ENCODE measurements around the gene SLC22A23.

Gene SLC22A23

GRCh38 chr6:3405679-3406078 is 51.2 kb downstream of the SLC22A23 start:
- no peak for DNase-seq (ENCODE audit: low read depth in 2 of 2)

GRCh38 chr6:3405182-3405518 is 51.7 kb downstream of the SLC22A23 start:
- DNase-seq (ENCODE audit: low read depth in 2 of 2): no peak

GRCh38 chr6:3403238-3404173 is 53.3 kb downstream of the SLC22A23 start:
- no peak for DNase-seq (ENCODE audit: low read depth in 2 of 2)

- no peak for DNase-seq (ENCODE audit: low read depth in 2 of 2)
Observed at GRCh38 chr6:3402310-3403237, 54.3 kb downstream of the SLC22A23 start.

- no peak for DNase-seq (ENCODE audit: low read depth in 2 of 2)
Observed at GRCh38 chr6:3400162-3400561, 56.7 kb downstream of the SLC22A23 start.

GRCh38 chr6:3398755-3399696 is 57.8 kb downstream of the SLC22A23 start:
- DNase-seq (ENCODE audit: low read depth in 2 of 2): no peak

GRCh38 chr6:3398165-3398562 is 58.7 kb downstream of the SLC22A23 start:
- DNase-seq (ENCODE audit: low read depth in 2 of 2): no peak

GRCh38 chr6:3397229-3398164 is 59.4 kb downstream of the SLC22A23 start:
- no peak for DNase-seq (ENCODE audit: low read depth in 2 of 2)

- no peak for DNase-seq (ENCODE audit: low read depth in 2 of 2)
Observed at GRCh38 chr6:3396503-3397180, 60.2 kb downstream of the SLC22A23 start.

- DNase-seq (ENCODE audit: low read depth in 2 of 2): no peak
Observed at GRCh38 chr6:3394671-3395070, 62.2 kb downstream of the SLC22A23 start.

- no peak for DNase-seq (ENCODE audit: low read depth in 2 of 2)
Observed at GRCh38 chr6:3393836-3394202, 63.0 kb downstream of the SLC22A23 start.

GRCh38 chr6:3392930-3393835 is 63.7 kb downstream of the SLC22A23 start:
- no peak for DNase-seq (ENCODE audit: low read depth in 2 of 2)

GRCh38 chr6:3391902-3392458 is 64.9 kb downstream of the SLC22A23 start:
- DNase-seq (ENCODE audit: low read depth in 2 of 2): no peak

GRCh38 chr6:3390698-3391097 is 66.2 kb downstream of the SLC22A23 start:
- DNase-seq (ENCODE audit: low read depth in 2 of 2): no peak

- no peak for DNase-seq (ENCODE audit: low read depth in 2 of 2)
Observed at GRCh38 chr6:3389390-3390167, 67.3 kb downstream of the SLC22A23 start.

- DNase-seq (ENCODE audit: low read depth in 2 of 2): no peak
Observed at GRCh38 chr6:3388786-3389185, 68.1 kb downstream of the SLC22A23 start.

GRCh38 chr6:3386374-3386857 is 70.4 kb downstream of the SLC22A23 start:
- DNase-seq (ENCODE audit: low read depth in 2 of 2): no peak

All from stimulated activated CD8-positive, alpha-beta memory T cell treated with anti-CD3 and anti-CD28 coated beads, Interleukin-7, amount 100 ng/mL, for 1 hour (primary cell).